ENCODE results near the gene DIP2C.

The DIP2C gene

GRCh38 chr10:565676-566075 lies 123.8 kb downstream of the DIP2C start:
- DNase-seq, result no peak

- DNase-seq, result no peak
Measured at GRCh38 chr10:565146-565545, 124.3 kb downstream of the DIP2C start.

DNA sequence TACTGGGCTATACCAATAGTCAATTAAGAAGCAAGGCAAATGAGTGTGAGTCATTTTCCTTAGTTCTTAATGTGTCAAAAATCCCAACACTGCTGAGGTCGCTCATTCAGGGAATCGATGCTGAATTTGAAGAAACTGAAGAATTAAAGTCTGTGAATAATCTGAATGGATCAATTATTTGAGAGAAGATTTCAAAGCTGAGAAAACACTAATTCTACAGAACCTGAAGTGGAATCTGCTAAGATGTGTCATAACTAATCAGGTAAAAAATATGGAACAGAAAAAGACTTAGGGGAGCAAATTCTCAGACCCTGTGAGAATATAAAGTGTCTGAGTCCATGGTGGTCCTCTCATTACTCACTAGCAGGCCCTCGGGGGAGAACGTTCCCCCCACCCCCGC lies 125.6 kb downstream of the DIP2C start:
- no peak for DNase-seq

DNA sequence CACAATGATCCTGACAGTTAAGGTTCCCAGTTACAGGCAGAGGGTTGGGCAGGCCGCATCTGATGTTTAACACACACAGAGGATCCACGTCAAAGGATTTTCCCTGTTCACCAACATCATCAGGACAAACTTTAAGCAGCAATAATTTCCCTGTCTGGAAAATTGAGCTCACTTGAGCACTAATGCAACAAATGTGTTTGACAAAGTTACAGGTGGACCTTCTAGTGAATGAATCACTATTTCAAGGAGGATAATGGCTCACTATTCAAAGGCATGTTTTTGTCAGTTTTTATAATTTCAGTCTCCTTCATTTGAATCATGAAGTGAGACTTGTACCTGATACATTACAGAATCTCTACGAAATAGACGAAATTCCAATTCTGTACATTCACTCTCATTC lies 127.3 kb downstream of the DIP2C start:
- DNase-seq, result no peak

GRCh38 chr10:561721-562120 lies 127.7 kb downstream of the DIP2C start:
- no peak for DNase-seq

GRCh38 chr10:560314-560992 lies 129.0 kb downstream of the DIP2C start:
- no peak for DNase-seq

- DNase-seq, result no peak
Measured at GRCh38 chr10:559767-560047, 129.8 kb downstream of the DIP2C start.

GRCh38 chr10:558891-559766 lies 130.3 kb downstream of the DIP2C start:
- DNase-seq, result no peak

DNA sequence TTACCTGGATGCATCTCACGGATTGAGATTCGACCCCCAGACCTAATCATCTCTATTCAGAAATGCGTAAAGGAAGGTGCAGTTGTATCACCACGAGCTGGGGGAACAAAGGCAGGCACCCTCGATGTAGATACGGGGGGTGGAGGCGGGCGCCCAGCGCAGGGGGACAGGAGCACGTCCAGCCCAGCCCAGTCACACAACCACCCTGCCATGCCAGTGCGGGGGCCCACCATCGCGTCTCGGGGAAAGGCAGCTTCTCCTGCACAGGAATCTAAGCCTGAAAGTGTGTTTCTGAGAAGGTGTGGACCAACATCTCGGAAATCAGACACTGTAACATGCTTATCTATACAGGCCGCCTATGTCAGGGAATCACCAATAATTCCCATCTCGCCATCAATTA lies 131.1 kb downstream of the DIP2C start:
- DNase-seq, result no peak

GRCh38 chr10:557792-558328 lies 131.6 kb downstream of the DIP2C start:
- DNase-seq, result no peak

- no peak for DNase-seq
Measured at GRCh38 chr10:556971-557637, 132.4 kb downstream of the DIP2C start.

- DNase-seq, result no peak
Measured at GRCh38 chr10:555682-556350, 133.7 kb downstream of the DIP2C start.

DNA sequence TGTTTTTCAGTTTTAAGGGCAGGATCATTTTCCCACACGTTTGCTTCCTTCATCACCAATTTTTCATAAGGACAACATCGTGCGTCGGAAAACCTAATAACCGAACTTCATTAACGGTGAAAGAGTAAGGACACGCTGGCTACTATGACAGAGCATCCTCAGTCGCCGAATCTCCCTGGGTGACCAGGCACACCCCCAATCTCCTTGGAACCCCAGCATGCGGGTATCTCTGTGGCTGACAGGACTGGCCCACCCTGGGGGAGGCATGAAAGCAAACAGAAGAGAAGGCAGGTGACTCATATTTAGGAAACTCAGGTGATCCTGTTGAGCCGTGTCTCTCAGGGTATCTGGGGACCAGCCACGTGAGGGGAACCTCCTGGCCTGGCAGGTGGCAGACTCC lies 134.2 kb downstream of the DIP2C start:
- DNase-seq, result no peak

- no peak for DNase-seq
Measured at GRCh38 chr10:554182-554848, 135.2 kb downstream of the DIP2C start.

DNA sequence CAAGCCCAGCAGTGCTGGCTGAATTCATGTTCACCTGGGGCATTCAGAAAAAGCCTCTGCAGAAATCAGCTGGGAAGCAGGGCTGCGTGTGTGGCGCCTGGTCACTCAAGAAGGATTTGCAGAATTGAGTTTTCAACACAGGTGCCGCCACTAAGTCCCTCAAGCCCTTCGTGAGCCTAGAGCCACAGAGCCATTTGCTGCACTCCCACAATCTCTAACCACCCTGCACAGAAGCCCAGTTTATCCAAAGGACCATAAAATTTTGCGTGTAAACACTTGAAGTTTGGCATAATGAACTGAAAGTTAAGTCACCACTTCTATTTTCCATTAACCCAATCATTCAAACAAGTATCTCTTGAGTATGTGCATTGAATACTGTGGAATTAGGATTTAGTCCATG lies 136.2 kb downstream of the DIP2C start:
- no peak for DNase-seq

GRCh38 chr10:552679-553078 lies 136.8 kb downstream of the DIP2C start:
- DNase-seq, result no peak

GRCh38 chr10:551373-552252 lies 137.9 kb downstream of the DIP2C start:
- no peak for DNase-seq

- no peak for DNase-seq
Measured at GRCh38 chr10:550665-551372, 138.6 kb downstream of the DIP2C start.

GRCh38 chr10:549391-549790 lies 140.1 kb downstream of the DIP2C start:
- DNase-seq, result no peak

DNA sequence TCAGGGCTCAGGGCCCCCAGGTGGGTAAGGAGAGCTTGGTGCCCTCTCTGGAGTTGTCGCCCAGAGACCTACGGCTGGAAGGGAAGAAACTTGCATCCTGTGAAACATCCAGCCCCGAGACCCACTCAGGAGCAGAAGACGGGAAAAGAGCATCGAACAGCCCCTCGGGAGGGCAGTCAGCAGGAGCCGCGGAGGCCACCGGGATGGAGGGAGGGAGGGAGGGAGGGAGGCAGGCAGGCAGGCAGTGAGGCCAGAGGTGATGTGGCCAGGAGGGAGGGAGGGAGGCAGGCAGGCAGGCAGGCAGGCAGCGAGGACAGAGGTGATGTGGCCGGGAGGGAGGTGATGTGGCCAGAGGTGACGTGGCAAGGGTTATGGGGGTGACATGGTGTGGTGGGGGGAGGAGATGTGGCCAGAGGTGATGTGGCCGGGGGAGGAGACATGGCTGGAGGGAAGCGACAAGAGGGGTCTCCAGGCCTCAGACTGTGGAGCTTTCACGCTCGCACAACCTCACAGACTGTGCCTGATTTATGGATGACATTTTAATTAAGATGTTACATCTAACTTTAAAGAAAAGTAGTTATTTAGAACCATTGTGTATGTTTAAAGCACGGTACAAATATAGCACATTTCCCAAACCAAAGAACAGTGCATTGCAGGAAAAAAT lies 141.1 kb downstream of the DIP2C start:
- DNase-seq, result no peak

Measured in CD4-positive, alpha-beta T cell treated with Interleukin-1 beta for 1 hour (primary cell).